Suprapubic skin (tissue), 4 donors: ENCODE results near the gene UBE2L3.

Source experiments
- EP300 ChIP-seq: sonication (generic); formaldehyde crosslinking; IDR thresholded peaks from one replicate; pipeline ENCODE4 v1.6.1; 2017; ENCODE audit warnings: antibody characterized with exemption
- POLR2A ChIP-seq, 2 donors: fragments of 450-650 bp; IDR thresholded peaks; one replicate each; pipeline ENCODE4 v1.6.1; 2017; ENCODE audit warnings: antibody characterized with exemption in 2 of 2, mild to moderate bottlenecking in 2 of 2, moderate library complexity in 2 of 2
- POLR2AphosphoS5 ChIP-seq, 3 donors: sonication (generic); formaldehyde crosslinking; IDR thresholded peaks; one replicate each; pipeline ENCODE4 v1.6.1; 2017; ENCODE audit warnings: antibody characterized with exemption in 3 of 3
- TF ChIP-seq, protein P1 (sequence below), 2 donors: fragments of 200-600 bp in 1 of 2; fragments of 450-650 bp in 1 of 2; sonication (generic) in 1 of 2; IDR thresholded peaks; one replicate each; pipeline ENCODE4 v1.5.1; 2016 to 2019; ENCODE audit warnings: antibody characterized with exemption in 2 of 2, mild to moderate bottlenecking in 1 of 2, moderate library complexity in 1 of 2

DNA sequence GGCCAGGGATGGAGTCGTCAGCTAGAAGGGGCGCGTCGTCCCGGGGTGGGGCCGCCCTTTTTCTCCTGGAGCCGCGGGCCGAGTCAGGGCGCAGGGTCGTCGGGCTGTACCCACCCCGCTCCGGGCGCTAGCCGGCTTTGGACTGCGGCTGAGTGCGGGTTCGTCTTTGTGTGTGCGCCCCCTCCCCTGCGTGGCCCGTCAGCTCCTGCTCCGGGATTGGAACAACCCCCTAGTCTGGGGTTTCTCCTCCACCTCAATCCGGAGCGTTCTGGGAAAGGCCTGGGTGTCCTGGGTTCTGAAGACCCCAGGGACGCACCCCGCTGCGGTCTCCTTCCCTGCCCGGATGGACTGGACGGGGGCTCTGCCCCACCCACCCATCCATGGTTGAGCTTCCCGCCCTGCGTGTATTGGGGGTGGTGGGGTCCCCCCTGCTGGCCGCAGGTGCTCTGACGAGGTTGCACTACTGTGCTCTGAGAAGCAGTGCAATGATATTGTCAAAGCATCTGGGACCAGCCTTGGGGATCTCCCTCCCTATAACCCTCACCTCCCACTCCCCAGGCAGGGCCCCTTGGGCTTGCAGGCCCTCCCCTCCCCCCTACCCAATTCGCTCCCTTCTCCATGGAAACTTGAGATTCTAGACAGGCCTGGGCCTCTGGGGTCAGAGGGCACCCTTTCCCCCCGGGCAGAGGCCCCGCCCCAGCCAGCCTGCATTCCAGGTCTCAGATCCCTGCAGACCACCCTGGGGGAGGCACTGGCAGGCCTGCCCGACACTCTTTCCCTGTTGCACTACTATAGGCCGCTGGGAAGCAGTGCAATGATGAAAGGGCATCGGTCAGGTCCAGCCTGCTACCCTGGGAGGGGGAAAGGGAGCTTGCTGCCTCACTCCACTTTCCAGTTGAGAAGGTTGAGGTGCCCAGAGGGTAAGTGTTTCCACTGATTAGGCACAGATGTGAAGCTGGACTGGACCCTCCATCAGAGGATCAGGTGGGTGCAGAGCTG is 85.3 kb downstream of the UBE2L3 start:
- TF ChIP-seq, protein P1, sequence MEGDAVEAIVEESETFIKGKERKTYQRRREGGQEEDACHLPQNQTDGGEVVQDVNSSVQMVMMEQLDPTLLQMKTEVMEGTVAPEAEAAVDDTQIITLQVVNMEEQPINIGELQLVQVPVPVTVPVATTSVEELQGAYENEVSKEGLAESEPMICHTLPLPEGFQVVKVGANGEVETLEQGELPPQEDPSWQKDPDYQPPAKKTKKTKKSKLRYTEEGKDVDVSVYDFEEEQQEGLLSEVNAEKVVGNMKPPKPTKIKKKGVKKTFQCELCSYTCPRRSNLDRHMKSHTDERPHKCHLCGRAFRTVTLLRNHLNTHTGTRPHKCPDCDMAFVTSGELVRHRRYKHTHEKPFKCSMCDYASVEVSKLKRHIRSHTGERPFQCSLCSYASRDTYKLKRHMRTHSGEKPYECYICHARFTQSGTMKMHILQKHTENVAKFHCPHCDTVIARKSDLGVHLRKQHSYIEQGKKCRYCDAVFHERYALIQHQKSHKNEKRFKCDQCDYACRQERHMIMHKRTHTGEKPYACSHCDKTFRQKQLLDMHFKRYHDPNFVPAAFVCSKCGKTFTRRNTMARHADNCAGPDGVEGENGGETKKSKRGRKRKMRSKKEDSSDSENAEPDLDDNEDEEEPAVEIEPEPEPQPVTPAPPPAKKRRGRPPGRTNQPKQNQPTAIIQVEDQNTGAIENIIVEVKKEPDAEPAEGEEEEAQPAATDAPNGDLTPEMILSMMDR (IDR thresholded peaks at IDR 0.05) = no peak
- TF ChIP-seq POLR2A (IDR thresholded peaks at IDR 0.05) (no peak), POLR2AphosphoS5 (IDR thresholded peaks at IDR 0.05) (no peak), EP300 (no peak)
